ENCODE measurements around the gene HS1BP3.
A peak's percentile ranks its signal among the peaks of the same experiment; 100 is the strongest.

Gene HS1BP3

DNA sequence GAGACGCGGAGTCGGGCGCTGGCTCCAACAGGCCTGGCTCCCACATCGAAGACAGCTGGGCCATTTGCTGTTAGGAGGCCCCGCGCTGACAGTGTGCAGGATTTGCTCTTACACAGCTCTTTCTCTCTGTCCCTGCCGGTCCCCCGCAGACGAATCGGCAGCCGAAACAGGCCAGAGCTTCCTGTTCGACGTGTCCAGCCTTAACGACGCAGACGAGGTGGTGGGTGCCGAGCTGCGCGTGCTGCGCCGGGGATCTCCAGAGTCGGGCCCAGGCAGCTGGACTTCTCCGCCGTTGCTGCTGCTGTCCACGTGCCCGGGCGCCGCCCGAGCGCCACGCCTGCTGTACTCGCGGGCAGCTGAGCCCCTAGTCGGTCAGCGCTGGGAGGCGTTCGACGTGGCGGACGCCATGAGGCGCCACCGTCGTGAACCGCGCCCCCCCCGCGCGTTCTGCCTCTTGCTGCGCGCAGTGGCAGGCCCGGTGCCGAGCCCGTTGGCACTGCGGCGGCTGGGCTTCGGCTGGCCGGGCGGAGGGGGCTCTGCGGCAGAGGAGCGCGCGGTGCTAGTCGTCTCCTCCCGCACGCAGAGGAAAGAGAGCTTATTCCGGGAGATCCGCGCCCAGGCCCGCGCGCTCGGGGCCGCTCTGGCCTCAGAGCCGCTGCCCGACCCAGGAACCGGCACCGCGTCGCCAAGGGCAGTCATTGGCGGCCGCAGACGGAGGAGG, 19.6 kb upstream of the HS1BP3 start:
- TF ChIP-seq, protein P1, sequence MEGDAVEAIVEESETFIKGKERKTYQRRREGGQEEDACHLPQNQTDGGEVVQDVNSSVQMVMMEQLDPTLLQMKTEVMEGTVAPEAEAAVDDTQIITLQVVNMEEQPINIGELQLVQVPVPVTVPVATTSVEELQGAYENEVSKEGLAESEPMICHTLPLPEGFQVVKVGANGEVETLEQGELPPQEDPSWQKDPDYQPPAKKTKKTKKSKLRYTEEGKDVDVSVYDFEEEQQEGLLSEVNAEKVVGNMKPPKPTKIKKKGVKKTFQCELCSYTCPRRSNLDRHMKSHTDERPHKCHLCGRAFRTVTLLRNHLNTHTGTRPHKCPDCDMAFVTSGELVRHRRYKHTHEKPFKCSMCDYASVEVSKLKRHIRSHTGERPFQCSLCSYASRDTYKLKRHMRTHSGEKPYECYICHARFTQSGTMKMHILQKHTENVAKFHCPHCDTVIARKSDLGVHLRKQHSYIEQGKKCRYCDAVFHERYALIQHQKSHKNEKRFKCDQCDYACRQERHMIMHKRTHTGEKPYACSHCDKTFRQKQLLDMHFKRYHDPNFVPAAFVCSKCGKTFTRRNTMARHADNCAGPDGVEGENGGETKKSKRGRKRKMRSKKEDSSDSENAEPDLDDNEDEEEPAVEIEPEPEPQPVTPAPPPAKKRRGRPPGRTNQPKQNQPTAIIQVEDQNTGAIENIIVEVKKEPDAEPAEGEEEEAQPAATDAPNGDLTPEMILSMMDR (IDR thresholded peaks at IDR 0.05; ENCODE audit: low read depth, low read length), result no peak
- no peak overlapping the region for H3K4me3 ChIP-seq (replicated peaks in 1 of 2; ENCODE audit: low read depth in 2 of 2, low read length in 2 of 2)
- DNase-seq (ENCODE audit: low read depth in 2 of 2), result no peak

DNA sequence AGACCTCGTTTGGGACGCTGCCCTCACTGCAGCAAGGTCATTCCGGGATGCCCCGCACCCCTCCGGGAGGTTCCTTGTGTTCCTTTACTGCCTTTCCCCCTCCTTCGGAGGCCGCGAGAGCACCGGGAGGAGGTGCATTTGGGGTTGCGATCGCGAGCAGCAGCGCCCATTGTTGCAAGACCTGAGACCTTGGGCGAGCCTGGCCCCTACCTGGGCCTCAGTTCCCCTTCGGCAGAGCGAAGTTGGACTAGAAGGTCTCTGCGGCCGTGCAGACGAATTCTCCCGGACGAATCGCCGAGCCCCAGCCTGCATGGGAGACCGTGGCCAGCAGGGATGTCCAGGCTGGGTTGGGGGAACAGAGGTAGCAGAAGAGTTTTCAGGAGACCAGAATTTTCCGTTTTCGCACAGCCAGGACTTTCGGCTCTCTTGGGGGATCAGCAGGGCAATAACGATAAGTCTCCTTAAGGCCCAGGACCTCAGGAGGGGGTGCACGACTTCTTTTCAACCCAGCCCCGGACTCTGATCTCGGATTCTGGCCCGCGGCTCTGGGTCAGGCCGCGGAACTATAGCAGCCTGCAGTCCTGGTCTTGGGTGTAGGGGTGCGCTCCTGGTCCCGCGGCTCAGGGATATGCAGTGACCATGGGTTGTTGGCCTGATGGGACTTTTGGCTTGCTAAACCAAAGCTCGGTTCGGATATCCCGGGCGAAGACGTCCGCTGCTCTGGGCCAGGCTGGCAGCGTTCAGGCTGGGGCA, 18.8 kb upstream of the HS1BP3 start:
- no peak for DNase-seq (ENCODE audit: low read depth in 2 of 2)
- no peak overlapping the region for H3K4me3 ChIP-seq (replicated peaks in 1 of 2; ENCODE audit: low read depth in 2 of 2, low read length in 2 of 2)
- TF ChIP-seq, protein P1 (IDR thresholded peaks at IDR 0.05; ENCODE audit: low read depth, low read length), result no peak

DNA sequence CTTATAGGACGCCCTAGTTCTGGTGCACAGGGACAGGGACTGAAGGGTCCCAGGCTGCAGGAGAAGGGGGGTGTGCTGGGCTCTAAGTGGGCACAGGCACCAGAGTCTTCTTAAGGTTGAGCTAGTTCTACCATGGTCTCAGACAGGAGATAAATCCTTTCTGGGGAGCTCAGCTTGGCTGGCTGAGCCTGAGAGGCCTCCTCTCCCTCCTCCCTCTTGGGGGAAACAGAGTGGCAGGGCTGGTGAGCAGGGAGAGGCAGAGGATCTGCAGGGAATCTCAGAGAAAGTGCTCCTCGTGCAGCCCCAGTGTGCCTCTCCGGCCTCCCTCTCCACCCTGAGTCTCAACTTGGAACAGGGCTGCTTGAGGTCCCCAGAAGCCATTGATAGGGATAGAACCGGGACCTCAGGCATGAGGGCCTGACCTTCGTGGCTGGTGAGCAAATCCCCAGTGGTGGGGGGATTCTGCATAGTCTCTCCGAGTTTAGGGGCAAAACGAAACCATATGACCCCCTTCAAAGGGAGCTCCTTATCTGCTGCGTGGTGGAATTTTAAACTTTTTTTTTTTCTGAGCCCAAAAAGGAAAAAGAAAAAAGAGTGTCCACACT, 18.1 kb upstream of the HS1BP3 start:
- DNase-seq (ENCODE audit: low read depth in 2 of 2), result no peak
- TF ChIP-seq, protein P1 (IDR thresholded peaks at IDR 0.05; ENCODE audit: low read depth, low read length), result no peak
- H3K4me3 ChIP-seq (replicated peaks in 1 of 2; ENCODE audit: low read depth in 2 of 2, low read length in 2 of 2), result no peak overlapping the region

DNA sequence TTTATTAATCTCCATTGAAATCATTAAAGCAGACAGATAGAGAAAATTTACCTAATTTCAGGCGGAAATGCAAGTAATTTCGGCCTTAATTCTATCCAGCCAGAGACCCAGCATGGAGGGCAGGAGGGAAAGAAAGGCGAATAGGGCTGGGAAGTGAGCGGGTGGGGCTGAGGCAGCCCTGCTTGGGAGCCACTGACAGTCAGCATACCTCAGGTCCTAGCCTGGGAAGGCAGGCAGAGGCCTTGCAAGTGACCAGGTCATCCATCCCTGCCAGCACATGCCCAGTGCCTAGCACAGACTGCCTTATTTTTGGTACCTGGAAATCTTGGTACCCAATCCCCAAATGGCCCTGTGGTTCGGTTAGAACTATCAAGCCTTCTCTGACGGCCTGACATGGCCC, 17.6 kb upstream of the HS1BP3 start:
- H3K4me3 ChIP-seq (replicated peaks in 1 of 2; ENCODE audit: low read depth in 2 of 2, low read length in 2 of 2), result no peak overlapping the region
- DNase-seq (ENCODE audit: low read depth in 2 of 2), result no peak
- TF ChIP-seq, protein P1 (IDR thresholded peaks at IDR 0.05; ENCODE audit: low read depth, low read length), result no peak

DNA sequence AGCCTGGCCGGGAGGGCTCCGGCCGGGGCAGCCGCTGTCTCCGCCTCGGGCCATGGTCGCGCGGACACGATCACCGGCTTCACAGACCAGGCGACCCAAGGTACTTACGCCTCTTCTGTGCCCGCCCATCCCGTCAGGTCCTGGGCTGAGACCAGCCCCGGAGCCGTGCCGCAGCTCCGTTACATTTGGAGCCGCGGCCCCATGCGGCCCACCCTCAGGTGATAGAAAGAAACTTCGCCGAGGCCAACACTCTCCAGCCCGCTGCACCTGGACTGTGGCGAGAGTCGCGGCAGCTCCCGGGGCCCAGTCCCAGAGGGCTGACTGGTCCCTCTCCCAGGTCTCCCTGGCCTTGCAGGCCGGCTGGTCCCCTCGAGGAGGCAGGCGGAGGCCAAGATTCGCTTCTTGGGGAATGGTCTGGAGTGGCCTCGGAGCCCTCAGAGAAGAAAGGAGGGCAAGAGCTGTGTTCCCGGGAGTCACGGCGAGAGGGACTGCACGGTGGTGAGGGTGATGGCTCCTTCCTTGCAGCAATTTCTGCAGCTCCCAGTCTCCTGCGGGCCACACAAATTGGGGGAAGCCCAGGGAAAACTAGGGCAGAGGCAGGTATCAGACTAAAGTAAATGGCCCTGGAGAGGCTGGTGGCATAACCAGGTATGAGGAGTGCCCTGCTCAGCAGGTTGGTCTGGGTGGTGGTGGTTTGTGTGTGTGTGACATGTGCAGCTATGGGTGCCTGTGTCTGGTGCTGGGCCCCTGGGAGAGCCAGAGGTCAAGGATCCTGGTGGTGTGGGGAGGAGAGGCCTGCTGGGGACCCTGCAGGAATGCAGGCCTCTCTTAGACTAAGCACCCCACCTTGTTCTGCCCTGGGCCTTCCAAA, 16.9 kb upstream of the HS1BP3 start:
- TF ChIP-seq, protein P1 (IDR thresholded peaks at IDR 0.05; ENCODE audit: low read depth, low read length), result no peak
- peak overlapping the region; percentile 36 for H3K4me3 ChIP-seq (replicated peaks in 1 of 2; ENCODE audit: low read depth in 2 of 2, low read length in 2 of 2)
- DNase-seq (ENCODE audit: low read depth in 2 of 2), result no peak

DNA sequence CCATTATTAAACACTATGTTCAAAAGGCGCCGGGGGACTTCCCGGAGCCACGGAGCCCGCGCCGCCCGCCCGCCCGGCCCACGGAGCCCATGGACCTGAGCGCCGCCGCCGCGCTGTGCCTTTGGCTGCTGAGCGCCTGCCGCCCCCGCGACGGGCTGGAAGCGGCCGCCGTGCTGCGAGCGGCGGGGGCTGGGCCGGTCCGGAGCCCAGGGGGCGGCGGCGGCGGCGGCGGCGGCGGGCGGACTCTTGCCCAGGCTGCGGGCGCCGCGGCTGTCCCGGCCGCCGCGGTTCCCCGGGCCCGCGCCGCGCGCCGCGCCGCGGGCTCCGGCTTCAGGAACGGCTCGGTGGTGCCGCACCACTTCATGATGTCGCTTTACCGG, 16.2 kb upstream of the HS1BP3 start:
- DNase-seq (ENCODE audit: low read depth in 2 of 2), result no peak
- H3K4me3 ChIP-seq (replicated peaks in 1 of 2; ENCODE audit: low read depth in 2 of 2, low read length in 2 of 2), result peak overlapping the region; percentile 36
- TF ChIP-seq, protein P1 (IDR thresholded peaks at IDR 0.05; ENCODE audit: low read depth, low read length), result no peak

Data from cardiac fibroblast (primary cell).